HG03066 (cell line): ENCODE data around the gene ARRB1.

Source experiments
- ATAC-seq: cut with Tn5 transposase; IDR thresholded peaks from one replicate; pipeline ENCODE4 v1.9.1; 2021; ENCODE audit warnings: low read depth; ENCODE audit not compliant: unreplicated experiment

ARRB1 gene

DNA sequence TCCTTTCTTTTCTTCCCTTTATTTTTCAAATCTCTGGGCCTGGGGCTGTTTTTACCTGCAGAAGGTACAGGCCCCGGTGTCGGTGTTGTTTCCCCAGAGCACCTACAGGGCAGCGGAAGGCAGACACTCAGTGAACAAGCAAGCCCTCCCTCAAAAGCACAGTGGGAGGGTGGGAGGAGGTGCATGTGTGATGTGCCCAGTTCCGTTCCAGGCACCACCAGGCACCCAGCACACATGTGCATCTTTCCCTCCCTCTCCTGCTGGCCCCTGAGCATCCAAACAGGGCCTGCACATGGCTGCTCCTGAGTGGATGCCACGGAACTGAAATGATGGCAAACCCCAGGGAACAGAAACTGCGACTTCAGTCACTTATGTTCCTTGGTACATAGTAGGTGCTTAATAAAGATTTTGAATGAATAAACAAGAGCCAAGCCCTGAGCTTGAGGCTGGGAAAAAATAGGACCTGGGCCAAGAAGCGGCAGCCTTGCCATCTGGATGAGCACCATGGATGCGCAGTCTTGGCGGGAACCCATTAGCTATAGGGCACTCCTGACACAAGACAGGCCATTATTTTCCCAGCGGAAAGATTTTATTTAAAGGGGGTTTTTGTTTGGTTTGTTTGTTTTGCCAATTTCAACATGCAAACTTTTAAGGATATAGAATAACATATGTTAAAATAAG, 47.8 kb downstream of the ARRB1 start:
- no peak for ATAC-seq

- no peak for ATAC-seq
These were observed 49.1 kb downstream of the ARRB1 start for GRCh38 chr11:75302371-75302770.

- no peak for ATAC-seq
These were observed 49.7 kb downstream of the ARRB1 start for GRCh38 chr11:75301601-75302345.

DNA sequence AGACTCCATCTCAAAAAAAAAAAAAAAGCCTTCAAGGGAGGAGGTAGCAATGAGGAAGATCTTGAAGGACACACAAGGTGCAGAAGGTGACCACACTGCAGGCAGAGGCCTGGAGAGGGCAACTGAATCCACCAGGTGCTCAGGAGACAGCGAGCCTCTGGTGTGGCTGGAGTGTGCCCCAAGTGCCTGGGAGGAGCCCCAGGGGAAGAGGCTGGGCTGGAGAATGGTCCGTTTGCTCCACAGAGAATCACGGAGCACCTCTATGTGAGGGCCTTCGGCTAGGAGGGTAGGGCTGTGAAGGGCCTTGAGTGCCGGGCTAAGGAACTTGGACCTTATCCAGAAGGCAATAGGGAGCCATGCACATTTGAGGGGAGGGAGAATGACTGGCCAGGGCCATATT, 50.3 kb downstream of the ARRB1 start:
- ATAC-seq: no peak

DNA sequence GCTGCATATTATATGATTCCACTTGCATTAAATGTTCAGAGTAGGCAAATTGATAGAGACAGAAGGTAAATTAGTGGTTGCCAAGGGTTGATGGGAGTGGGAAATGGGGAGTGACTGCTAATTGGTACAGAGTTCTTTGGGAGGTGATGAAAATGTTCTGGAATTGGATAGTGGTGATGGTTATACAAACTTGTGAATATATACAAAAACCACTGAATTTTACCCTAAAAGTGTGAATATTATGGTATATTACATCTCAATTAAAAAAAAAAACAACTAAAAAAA, 52.5 kb downstream of the ARRB1 start:
- ATAC-seq: no peak

DNA sequence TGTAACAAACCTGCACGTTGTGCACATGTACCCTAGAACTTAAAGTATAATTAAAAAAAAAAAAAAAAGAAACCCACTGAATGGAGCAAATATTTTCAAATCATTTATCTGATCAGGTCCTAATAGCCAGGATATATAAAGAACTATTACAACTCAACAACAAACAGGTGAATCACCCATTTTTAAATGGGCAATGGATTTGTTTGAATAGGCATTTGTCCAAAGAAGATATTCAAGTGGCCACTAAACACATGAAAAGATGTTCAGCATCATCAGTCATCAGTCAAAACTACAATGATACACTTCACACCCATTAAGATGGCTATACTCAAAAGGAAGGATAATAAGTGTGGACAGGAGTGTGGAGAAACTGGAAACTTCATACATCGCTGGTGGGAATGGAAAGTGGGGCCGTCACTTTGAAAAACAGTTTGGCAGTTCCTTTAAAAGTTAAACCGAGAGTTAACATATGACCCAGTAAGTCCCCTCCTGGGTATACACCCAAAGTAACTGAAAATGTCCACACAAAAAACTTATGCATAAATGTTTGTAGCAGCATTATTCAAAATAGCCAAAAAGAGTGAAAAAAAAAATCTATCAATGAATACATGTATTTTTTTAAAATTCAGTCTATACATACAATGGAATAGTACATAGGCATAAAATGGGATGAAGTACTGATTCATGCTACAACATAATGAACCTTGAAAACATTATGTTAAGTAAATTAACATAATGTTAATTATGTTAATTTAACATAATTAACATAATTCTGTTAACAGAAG, 53.1 kb downstream of the ARRB1 start:
- ATAC-seq: no peak

DNA sequence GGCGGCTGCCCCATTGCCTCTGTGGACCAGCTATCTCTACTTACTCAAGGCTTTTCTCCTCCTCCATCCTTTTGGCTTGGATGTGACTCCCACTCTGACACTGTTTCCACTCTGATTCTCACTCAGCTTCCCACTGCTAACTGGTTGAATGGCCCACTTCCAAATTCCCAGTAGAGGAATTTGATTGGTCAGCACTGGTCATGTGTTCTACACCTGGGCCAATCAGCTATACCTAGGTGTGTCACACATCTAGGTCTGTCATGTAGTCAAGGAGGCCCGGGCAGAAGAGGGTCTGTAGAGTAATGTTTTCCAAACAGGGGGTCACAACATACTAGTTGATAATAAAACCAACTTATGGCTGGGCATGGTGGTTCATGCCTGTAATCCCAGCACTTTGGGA, 57.6 kb downstream of the ARRB1 start:
- ATAC-seq: no peak

DNA sequence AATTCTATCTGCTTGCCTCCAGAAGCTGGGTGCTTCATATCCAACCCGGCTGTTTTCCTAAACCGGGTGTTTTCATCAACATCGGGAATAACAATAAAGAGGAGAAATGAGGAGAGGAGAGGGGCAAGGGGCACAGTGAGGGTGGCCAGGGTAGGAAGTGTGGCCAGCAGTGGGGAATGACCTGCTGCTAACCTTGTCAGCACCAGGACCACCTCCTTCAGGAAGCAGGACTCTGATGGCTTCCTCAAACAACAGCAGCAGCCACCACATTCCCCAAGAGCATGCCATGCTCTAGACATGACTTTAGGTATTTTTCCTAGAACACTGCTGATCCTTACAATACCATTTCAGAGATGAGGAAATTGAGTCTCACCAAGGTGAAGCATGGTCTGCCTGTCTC, 58.5 kb downstream of the ARRB1 start:
- ATAC-seq: no peak

GRCh38 chr11:75291741-75292140, 59.7 kb downstream of the ARRB1 start:
- no peak for ATAC-seq

- no peak for ATAC-seq
These were observed 61.5 kb downstream of the ARRB1 start for GRCh38 chr11:75289919-75290318.

GRCh38 chr11:75289511-75289760, 62.0 kb downstream of the ARRB1 start:
- ATAC-seq: no peak

GRCh38 chr11:75287579-75287978, 63.9 kb downstream of the ARRB1 start:
- no peak for ATAC-seq

- ATAC-seq: no peak
These were observed 64.5 kb downstream of the ARRB1 start for GRCh38 chr11:75286826-75287465.

DNA sequence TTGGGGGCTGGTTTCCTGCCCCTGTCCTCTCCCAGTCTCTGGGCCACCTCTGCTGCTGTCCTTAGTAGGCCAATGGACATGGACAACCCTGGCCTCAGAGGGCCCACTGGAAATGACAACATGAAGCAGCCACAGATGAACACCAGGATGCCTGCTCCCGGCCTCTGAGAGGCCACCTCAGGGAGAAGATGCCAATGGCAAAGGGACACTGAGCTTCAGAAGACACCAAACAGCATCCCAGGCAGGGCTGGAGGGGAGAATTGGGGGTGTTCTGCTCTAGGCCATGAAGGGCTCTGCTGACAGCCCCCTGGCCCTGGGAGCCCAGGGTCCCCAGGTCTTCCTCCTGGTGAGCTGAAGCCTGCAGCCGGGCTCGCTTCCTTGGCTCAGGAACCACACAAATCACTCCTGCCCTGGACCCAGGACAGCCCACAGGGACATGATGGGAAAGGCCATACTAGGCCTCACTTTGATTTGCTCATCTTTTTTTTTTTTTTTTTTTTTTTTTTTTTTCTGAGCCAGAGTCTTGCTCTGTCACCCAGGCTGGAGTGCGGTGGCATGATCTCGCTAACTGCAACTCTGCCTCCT, 65.6 kb downstream of the ARRB1 start:
- ATAC-seq: no peak

DNA sequence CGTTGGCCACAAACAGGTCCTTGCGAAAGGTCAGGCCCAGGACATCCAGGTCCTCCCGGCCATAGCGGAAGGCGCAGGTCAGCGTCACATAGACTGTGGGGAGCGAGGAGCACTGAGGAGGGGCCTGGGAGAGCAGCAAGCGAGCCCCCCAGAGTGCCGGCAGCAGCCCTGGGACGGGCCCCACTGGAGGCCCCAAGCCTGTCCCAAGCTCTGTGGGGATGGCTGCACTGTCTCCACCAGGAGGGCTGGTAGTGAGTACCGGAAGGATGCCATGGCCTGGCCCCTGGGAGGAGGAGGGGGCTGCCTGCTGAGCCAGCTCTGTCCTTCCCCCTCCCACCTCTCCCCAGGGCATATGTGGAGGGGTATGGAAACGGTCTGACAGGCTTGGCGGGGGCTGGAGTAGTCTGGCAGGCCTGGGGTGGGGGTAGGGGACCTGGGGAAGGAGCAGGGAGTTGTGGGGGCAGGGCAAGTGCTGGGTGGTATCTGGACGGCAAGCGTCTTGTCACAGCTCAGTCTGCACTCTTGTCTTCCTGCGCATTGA, 68.0 kb downstream of the ARRB1 start:
- ATAC-seq: no peak

DNA sequence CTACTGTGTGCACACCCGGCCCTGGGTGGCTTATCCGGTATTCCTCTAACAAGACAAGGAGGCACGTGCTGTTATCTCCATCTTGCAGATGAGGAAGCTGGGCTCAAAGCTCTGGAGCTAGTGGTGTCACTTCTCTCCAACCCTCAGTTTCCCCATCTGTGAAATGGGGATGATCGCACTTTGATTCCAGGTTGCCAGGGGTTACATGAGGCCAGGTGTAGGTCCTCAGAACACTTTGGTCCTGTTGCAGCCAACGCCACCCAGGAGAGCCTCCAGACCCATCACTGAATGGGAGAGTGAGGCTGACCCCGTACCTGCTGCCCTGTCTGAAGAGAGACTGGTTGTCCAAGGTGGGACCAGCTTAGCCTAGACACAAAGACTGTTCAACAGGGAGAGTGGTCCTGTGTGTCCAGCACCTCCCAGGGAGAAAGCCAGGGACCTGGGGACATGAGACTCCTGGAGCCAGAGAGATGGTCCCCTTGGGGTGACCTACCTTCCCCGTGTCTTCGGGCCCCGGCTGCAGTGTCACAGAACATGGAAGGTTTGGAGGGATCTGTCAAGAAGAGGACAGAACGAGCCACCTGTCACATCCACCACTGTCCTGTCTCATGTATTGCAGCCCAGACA, 69.9 kb downstream of the ARRB1 start:
- ATAC-seq: no peak

DNA sequence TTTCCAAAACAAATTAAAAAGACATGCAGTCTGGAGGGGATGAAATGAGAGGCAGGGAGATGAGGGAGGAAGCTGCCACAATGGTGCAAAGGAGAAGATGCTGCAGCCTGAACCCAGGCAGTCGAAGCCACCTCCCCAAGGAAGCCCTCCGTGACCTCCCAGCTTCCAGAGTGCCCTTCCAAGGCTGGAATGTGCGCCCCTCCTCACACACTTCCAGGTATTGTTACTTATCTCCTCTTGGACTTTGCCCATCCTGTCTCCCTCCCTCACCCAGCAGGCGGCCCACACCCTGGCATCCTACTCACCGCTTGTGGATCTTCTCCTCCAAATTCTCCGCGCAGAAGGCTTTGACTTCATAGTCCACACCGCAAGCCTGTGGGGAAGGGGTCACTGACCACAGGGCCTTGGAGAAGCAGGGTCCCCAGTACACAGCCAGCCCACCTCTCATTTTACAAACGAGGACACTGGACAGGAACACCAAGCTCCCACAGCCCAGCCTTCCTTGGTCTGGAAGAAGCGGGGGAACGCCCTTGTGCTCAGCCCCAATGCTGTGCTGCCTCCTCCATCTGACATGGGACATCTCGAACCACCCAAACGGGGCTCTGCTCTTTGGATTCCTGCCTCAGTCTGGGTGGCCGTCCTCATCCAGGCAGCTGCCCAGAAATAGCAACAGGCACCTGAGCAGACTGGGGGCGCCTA, 70.5 kb downstream of the ARRB1 start:
- ATAC-seq: no peak

GRCh38 chr11:75280227-75280701, 71.2 kb downstream of the ARRB1 start:
- ATAC-seq: no peak

GRCh38 chr11:75279273-75279672, 72.2 kb downstream of the ARRB1 start:
- ATAC-seq: no peak
